SU-DHL-6 (cell line): Measurements from ENCODE around the gene IRF8.

ENCODE experiments used
- CTCF ChIP-seq: fragments of 200-600 bp; sonication (generic); IDR thresholded peaks from one replicate; pipeline ENCODE4 v1.5.1; 2017; ENCODE audit warnings: antibody characterized with exemption, mild to moderate bottlenecking, low read length, moderate library complexity; ENCODE audit not compliant: insufficient read depth, poor library complexity, severe bottlenecking
- EZH2phosphoT487 ChIP-seq: fragments of 200-600 bp; sonication (generic), shearing (Covaris generic); conservative IDR thresholded peaks from 2 replicates; pipeline ENCODE4 v1.6.1; 2018; ENCODE audit warnings: mild to moderate bottlenecking, antibody characterized with exemption, low read length, moderate library complexity, mixed read lengths

GRCh38 chr16:85968041-85968920 is 69.3 kb downstream of the IRF8 start:
- no peak for TF ChIP-seq CTCF
- no peak for TF ChIP-seq EZH2phosphoT487
